Stimulated activated naive CD8-positive, alpha-beta T cell treated with anti-CD3 and anti-CD28 coated beads, Interleukin-15, Interleukin-2, amounts not matched to agents 100 ng/mL and 50 ng/mL, for 24 hours (primary cell): Measurements from ENCODE around the gene PDE4C.
"Not testable (repeated sequence)": the region's sequence is repeated elsewhere in the genome, so short reads cannot be mapped to it uniquely, and the experiment has no call there.

Experiments
- H3K27ac Mint-ChIP-seq: one replicate; pipeline ENCODE4 v1.8.0; 2021; ENCODE audit warnings: mild to moderate bottlenecking, mixed read lengths
- H3K27me3 Mint-ChIP-seq: one replicate; pipeline ENCODE4 v1.8.0; 2021; ENCODE audit warnings: mixed read lengths
- H3K36me3 Mint-ChIP-seq: one replicate; pipeline ENCODE4 v1.8.0; 2021; ENCODE audit warnings: low read depth, mixed read lengths
- H3K4me1 Mint-ChIP-seq: one replicate; pipeline ENCODE4 v1.8.0; 2021; ENCODE audit warnings: low read depth, mixed read lengths
- H3K4me3 Mint-ChIP-seq: one replicate; pipeline ENCODE4 v1.8.0; 2021; ENCODE audit warnings: mild to moderate bottlenecking, mixed read lengths
- H3K9me3 Mint-ChIP-seq: one replicate; pipeline ENCODE4 v1.8.0; 2021; ENCODE audit warnings: mixed read lengths

Gene PDE4C

GRCh38 chr19:18220632-18221275 is 5.5 kb downstream of the PDE4C start:
- Mint-ChIP-seq H3K4me3 (no peak overlapping the region), H3K27ac (no peak overlapping the region), H3K27me3 (peaks cover 40% of the 10 kb centered on the region), H3K9me3 (no peaks in the 10 kb centered on the region), H3K36me3 (no peaks in the 10 kb centered on the region), H3K4me1 (peaks cover 22% of the 10 kb centered on the region)

- no peaks in the 10 kb centered on the region for H3K36me3 Mint-ChIP-seq
- no peak overlapping the region for H3K27ac Mint-ChIP-seq
- peaks cover 20% of the 10 kb centered on the region for H3K4me1 Mint-ChIP-seq
Measured at GRCh38 chr19:18219911-18220631, 6.2 kb downstream of the PDE4C start.

GRCh38 chr19:18218600-18218999 is 7.6 kb downstream of the PDE4C start:
- no peak overlapping the region for H3K27ac Mint-ChIP-seq
- no peaks in the 10 kb centered on the region for H3K9me3 Mint-ChIP-seq
- no peak overlapping the region for H3K4me3 Mint-ChIP-seq
- peaks cover 20% of the 10 kb centered on the region for H3K27me3 Mint-ChIP-seq
- no peaks in the 10 kb centered on the region for H3K36me3 Mint-ChIP-seq
- H3K4me1 Mint-ChIP-seq = peaks cover 10% of the 10 kb centered on the region

More at GRCh38 chr19:18219911-18220631, 6.2 kb downstream of the PDE4C start:
- H3K9me3 Mint-ChIP-seq = no peaks in the 10 kb centered on the region
- peaks cover 33% of the 10 kb centered on the region for H3K27me3 Mint-ChIP-seq
- no peak overlapping the region for H3K4me3 Mint-ChIP-seq

- H3K4me3 Mint-ChIP-seq = no peak overlapping the region
- H3K4me1 Mint-ChIP-seq = peaks cover 10% of the 10 kb centered on the region
- peaks cover 17% of the 10 kb centered on the region for H3K27me3 Mint-ChIP-seq
Measured at GRCh38 chr19:18218159-18218558, 8.1 kb downstream of the PDE4C start.

DNA sequence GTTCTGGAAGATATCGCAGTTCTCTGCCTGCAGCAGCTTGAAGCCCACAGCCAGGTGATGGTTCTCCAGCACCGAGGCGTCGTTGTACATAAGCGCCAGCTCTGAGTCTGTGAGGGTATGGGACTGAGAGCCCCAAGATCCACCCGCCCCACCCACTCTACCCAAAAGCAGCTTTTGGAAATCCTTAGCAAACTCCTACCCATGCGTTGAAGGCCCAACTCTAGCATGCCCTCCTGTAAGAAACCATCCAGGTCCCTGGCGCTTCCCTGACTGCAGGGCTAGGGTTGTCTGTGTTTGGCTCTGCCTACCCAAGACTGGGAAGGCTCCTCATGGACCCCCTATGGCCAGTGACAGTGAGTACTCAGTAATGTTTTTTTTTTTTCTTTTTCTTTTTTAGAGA is 9.4 kb downstream of the PDE4C start:
- H3K27me3 Mint-ChIP-seq = peaks cover 9% of the 10 kb centered on the region
- H3K4me3 Mint-ChIP-seq = no peak overlapping the region
- H3K27ac Mint-ChIP-seq = no peak overlapping the region
- H3K36me3 Mint-ChIP-seq = no peaks in the 10 kb centered on the region
- H3K9me3 Mint-ChIP-seq = no peaks in the 10 kb centered on the region
- peaks cover 10% of the 10 kb centered on the region for H3K4me1 Mint-ChIP-seq

More at GRCh38 chr19:18218159-18218558, 8.1 kb downstream of the PDE4C start:
- no peaks in the 10 kb centered on the region for H3K9me3 Mint-ChIP-seq
- no peaks in the 10 kb centered on the region for H3K36me3 Mint-ChIP-seq
- H3K27ac Mint-ChIP-seq = no peak overlapping the region

DNA sequence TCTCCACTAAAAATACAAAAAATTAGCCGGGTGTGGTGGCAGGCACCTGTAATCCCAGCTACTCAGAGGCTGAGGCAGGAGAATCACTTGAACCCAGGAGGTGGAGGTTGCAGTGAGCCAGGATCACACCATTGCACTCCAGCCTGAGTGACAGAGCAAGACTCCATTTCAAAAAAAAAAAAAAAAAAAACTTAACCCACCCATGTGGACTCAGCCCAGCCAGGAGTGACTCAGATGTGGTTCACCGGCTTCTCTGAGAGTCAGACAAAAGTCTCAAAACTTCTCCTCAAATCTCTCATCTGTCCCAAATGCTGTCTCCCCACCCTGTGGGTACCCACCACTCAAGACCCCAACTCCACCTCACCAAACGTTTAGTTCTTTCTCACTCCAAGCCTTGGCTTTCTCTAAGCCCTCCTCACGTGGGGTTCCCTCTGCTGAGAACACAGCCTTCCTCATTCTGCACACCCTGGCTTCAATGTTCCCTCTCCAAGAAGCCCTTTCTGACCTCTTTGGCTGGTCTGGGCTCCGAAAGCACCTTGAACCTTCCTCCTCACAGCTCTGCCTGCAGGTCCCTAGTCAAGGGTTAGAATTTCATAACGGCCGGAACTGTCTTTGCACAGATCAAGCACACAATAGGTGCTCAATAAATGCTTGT is 11.3 kb downstream of the PDE4C start:
- Mint-ChIP-seq H3K4me3 (no peak overlapping the region), H3K9me3 (no peaks in the 10 kb centered on the region), H3K27me3 (peaks cover 3% of the 10 kb centered on the region), H3K27ac (no peak overlapping the region), H3K4me1 (peaks cover 6% of the 10 kb centered on the region), H3K36me3 (no peaks in the 10 kb centered on the region)

DNA sequence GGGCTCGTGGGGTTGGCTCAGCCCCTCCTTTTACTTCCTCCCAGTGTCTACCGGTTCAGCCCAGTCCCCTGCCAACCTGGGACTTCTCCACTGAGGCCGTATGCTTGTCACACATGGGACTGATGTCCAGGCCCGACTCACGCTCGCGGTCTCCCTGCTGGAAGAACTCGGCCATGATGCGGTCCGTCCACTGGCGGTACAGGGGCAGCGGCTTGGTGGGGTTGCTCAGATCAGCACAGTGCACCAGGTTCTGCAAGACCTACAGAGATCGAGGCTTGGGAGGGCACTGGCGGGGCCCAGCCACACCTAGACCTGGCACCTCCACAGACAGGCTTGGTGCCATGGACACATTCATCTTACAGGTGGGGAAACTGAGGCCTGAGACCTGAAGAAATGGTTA is 14.6 kb downstream of the PDE4C start:
- no peaks in the 10 kb centered on the region for H3K9me3 Mint-ChIP-seq
- H3K4me1 Mint-ChIP-seq = peaks cover 4% of the 10 kb centered on the region
- H3K4me3 Mint-ChIP-seq = no peak overlapping the region
- H3K27ac Mint-ChIP-seq = no peak overlapping the region
- H3K36me3 Mint-ChIP-seq = no peaks in the 10 kb centered on the region
- H3K27me3 Mint-ChIP-seq = no peaks in the 10 kb centered on the region

GRCh38 chr19:18209912-18210311 is 16.3 kb downstream of the PDE4C start:
- not testable (repeated sequence) for H3K27me3 Mint-ChIP-seq, H3K36me3 Mint-ChIP-seq, H3K4me1 Mint-ChIP-seq, H3K9me3 Mint-ChIP-seq, H3K4me3 Mint-ChIP-seq, H3K27ac Mint-ChIP-seq

GRCh38 chr19:18208098-18208951 is 17.9 kb downstream of the PDE4C start:
- H3K9me3 Mint-ChIP-seq = no peaks in the 10 kb centered on the region
- peaks cover 20% of the 10 kb centered on the region for H3K4me1 Mint-ChIP-seq

GRCh38 chr19:18206018-18206417 is 20.2 kb downstream of the PDE4C start:
- H3K4me1 Mint-ChIP-seq = peaks cover 30% of the 10 kb centered on the region
- H3K4me3 Mint-ChIP-seq = no peak overlapping the region
- H3K27ac Mint-ChIP-seq = no peak overlapping the region
- no peaks in the 10 kb centered on the region for H3K27me3 Mint-ChIP-seq
- H3K36me3 Mint-ChIP-seq = no peaks in the 10 kb centered on the region
- H3K9me3 Mint-ChIP-seq = no peaks in the 10 kb centered on the region

More at GRCh38 chr19:18208098-18208951, 17.9 kb downstream of the PDE4C start:
- Mint-ChIP-seq H3K27ac (no peak overlapping the region), H3K4me3 (no peak overlapping the region), H3K27me3 (no peaks in the 10 kb centered on the region), H3K36me3 (no peaks in the 10 kb centered on the region)

DNA sequence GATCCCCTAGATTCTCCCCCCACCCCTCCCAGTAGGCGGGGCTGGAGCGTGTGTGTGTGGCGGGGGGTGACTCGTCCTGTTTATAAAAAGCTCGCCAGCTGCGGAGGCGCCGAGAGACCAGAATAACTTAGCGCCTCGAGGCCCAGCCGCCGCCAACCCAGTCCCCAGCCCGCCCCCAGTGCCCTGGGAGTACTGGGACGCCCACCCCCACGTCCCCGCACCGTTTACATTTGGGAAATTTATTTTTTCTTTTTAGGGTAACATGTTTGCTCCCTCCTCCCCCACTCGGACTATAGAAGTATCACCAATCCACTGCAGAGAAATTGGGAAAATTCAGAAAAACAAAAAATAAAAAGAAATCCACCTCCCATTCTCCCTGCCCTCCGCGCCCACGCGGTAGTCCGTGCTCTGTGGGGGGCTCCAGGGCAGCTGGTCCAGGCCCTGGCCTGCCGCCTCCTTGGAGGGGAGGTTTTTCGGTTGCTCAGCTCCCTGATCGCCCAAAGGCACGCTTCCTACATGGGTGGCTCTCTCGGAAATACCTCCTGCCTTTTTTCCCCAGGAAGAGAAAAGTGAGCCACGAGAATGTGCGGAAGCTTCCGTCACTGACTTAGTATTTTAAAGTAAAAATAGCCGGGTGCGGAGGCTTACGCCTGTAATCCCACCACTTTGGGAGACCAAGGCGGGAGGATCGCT is 20.9 kb downstream of the PDE4C start:
- Mint-ChIP-seq H3K36me3 (no peaks in the 10 kb centered on the region), H3K27me3 (no peaks in the 10 kb centered on the region), H3K27ac (peak overlapping the region; percentile 83), H3K9me3 (no peaks in the 10 kb centered on the region), H3K4me1 (peaks cover 30% of the 10 kb centered on the region), H3K4me3 (peak overlapping the region; percentile 86)

- peak overlapping the region; percentile 83 for H3K27ac Mint-ChIP-seq
- no peaks in the 10 kb centered on the region for H3K9me3 Mint-ChIP-seq
- H3K36me3 Mint-ChIP-seq = no peaks in the 10 kb centered on the region
- H3K4me3 Mint-ChIP-seq = peak overlapping the region; percentile 86
- peaks cover 30% of the 10 kb centered on the region for H3K4me1 Mint-ChIP-seq
- no peaks in the 10 kb centered on the region for H3K27me3 Mint-ChIP-seq
Measured at GRCh38 chr19:18204394-18205199, 21.6 kb downstream of the PDE4C start.

GRCh38 chr19:18203863-18204393 is 22.3 kb downstream of the PDE4C start, which contains the start of gene RAB3A:
Gene RAB3A, minus strand, starts transcription at chr19:18204042. Its CDS starts 1,302 bp downstream, at chr19:18202740.
- Mint-ChIP-seq H3K27ac (peak within 1 kb of the TSS; percentile 87), H3K4me1 (peaks cover 30% of the 10 kb centered on the region), H3K9me3 (no peaks in the 10 kb centered on the region), H3K4me3 (peak within 1 kb of the TSS; percentile 94), H3K27me3 (no peaks in the 10 kb centered on the region), H3K36me3 (no peaks in the 10 kb centered on the region)
